ENCODE measurements around the gene EVC.

- TF ChIP-seq POLR2AphosphoS5 (IDR thresholded peaks at IDR 0.05; ENCODE audit: borderline replicate concordance, low read depth, low read length) = no peak
- TF ChIP-seq EZH2 (IDR thresholded peaks at IDR 0.05) = no peak
These were observed 78.1 kb downstream of the EVC start for GRCh38 chr4:5789141-5789540.
